AG08396 (cell line): ENCODE results near the gene ATP6V0D1.
"Not testable (repeated sequence)": the region's sequence is repeated elsewhere in the genome, so short reads cannot be mapped to it uniquely, and the experiment has no call there.

Experiments
- DNase-seq: peaks from one replicate; pipeline ENCODE4 v3.0.0; 2012; ENCODE audit warnings: low spot score, mixed read lengths

ATP6V0D1 gene

GRCh38 chr16:67480833-67481560, at the start of gene ATP6V0D1:
Gene ATP6V0D1 (minus strand): TSS chr16:67481157. CDS start chr16:67481086, 71 bp downstream.
- DNase-seq, result peak; percentile 99

- peak; percentile 90 for DNase-seq
These were observed 49.3 kb upstream of the ATP6V0D1 start for GRCh38 chr16:67530013-67530939.

- DNase-seq, result no peak
These were observed 48.6 kb upstream of the ATP6V0D1 start for GRCh38 chr16:67529582-67530012.

- peak; percentile 71 for DNase-seq
These were observed 48.1 kb upstream of the ATP6V0D1 start for GRCh38 chr16:67528870-67529581.

GRCh38 chr16:67528222-67528869, 47.4 kb upstream of the ATP6V0D1 start, which contains the start of gene RIPOR1:
Gene RIPOR1 (plus strand): TSS chr16:67528829. CDS start chr16:67538447, 9,618 bp downstream.
- peak; percentile 83 for DNase-seq

- DNase-seq, result no peak
These were observed 45.3 kb upstream of the ATP6V0D1 start for GRCh38 chr16:67526149-67526791.

- DNase-seq, result peak; percentile 56
These were observed 44.4 kb upstream of the ATP6V0D1 start for GRCh38 chr16:67525176-67525860.

GRCh38 chr16:67521095-67521804, 40.3 kb upstream of the ATP6V0D1 start:
- DNase-seq, result peak; percentile 92

GRCh38 chr16:67519242-67519641, 38.3 kb upstream of the ATP6V0D1 start:
- DNase-seq, result no peak

- no peak for DNase-seq
These were observed 37.7 kb upstream of the ATP6V0D1 start for GRCh38 chr16:67518676-67519075.

- no peak for DNase-seq
These were observed 36.9 kb upstream of the ATP6V0D1 start for GRCh38 chr16:67517661-67518423.

- no peak for DNase-seq
These were observed 36.1 kb upstream of the ATP6V0D1 start for GRCh38 chr16:67517155-67517445.

- DNase-seq, result no peak
These were observed 35.6 kb upstream of the ATP6V0D1 start for GRCh38 chr16:67516296-67517154.

GRCh38 chr16:67514382-67514828, 33.4 kb upstream of the ATP6V0D1 start:
- DNase-seq, result no peak

GRCh38 chr16:67513892-67514291, 32.9 kb upstream of the ATP6V0D1 start:
- DNase-seq, result not testable (repeated sequence)

GRCh38 chr16:67509016-67509415, 28.1 kb upstream of the ATP6V0D1 start:
- no peak for DNase-seq

- no peak for DNase-seq
These were observed 25.5 kb upstream of the ATP6V0D1 start for GRCh38 chr16:67506468-67506867.
